Sigmoid colon (tissue), 7 donors: ENCODE measurements around the gene PDZRN3. TPM values are rescaled to one million over a fixed set of nuclear protein-coding genes. Genes with fewer than 3 reads are reported as not detected.

Experiments
- DNase-seq: peaks from one replicate; pipeline ENCODE4 v3.0.0-alpha.2; 2019
- H3K27ac ChIP-seq, 4 donors: fragments of 200-600 bp; sonication (generic); one replicate each; pipeline ENCODE4 v1.5.1; 2016 to 2019; ENCODE audit warnings: mild to moderate bottlenecking in 1 of 4
- H3K27me3 ChIP-seq, 3 donors: fragments of 200-600 bp; sonication (generic); one replicate each; pipeline ENCODE4 v1.5.1; 2019; ENCODE audit warnings: mild to moderate bottlenecking in 1 of 3
- H3K36me3 ChIP-seq, 4 donors: fragments of 200-600 bp; sonication (generic); one replicate each; pipeline ENCODE4 v1.5.1; 2016 to 2019
- H3K4me1 ChIP-seq, 4 donors: fragments of 200-600 bp; sonication (generic); one replicate each; pipeline ENCODE4 v1.5.1; 2017 to 2019
- H3K4me3 ChIP-seq, 4 donors: fragments of 200-600 bp; sonication (generic); one replicate each; pipeline ENCODE4 v1.5.1; 2017 to 2019; ENCODE audit warnings: mild to moderate bottlenecking in 2 of 4, moderate library complexity in 1 of 4
- H3K9me3 ChIP-seq, 4 donors: fragments of 200-600 bp in 3 of 4; sonication (generic) in 3 of 4; one replicate each; pipeline versions ENCODE4 v1.5.1 to v1.6.1; 2013 to 2019
- EP300 ChIP-seq, 4 donors: sonication (generic); formaldehyde crosslinking; IDR thresholded peaks; one replicate each; pipeline ENCODE4 v1.6.1; 2017; ENCODE audit warnings: antibody characterized with exemption in 4 of 4
- POLR2A ChIP-seq, 2 donors: fragments of 450-650 bp; IDR thresholded peaks; one replicate each; pipeline ENCODE4 v1.6.1; 2016; ENCODE audit warnings: antibody characterized with exemption in 2 of 2, mild to moderate bottlenecking in 2 of 2, moderate library complexity in 2 of 2
- POLR2AphosphoS5 ChIP-seq, 4 donors: sonication (generic); formaldehyde crosslinking; IDR thresholded peaks; one replicate each; pipeline ENCODE4 v1.6.1; 2017; ENCODE audit warnings: antibody characterized with exemption in 4 of 4
- WGBS, 2 donors: extraction: QIAGEN DNeasy Blood & Tissue Kit; methylation state at CpG; one replicate each; pipeline ENCODE4 v1.1.7; 2013; 5-methylcytosine and 5-hydroxymethylcytosine counted together
- intact Hi-C: fragments of 100-400 bp; cut with DNase I; formaldehyde crosslinking; loops from one replicate; pipeline ENCODE4 v1.15.1; 2023
- polyA plus RNA-seq, 3 donors: library from polyadenylated mRNA; stranded (reverse); fragments of 200-250 nt; gene quantifications; one replicate each; pipeline ENCODE4 v1.2.3, GENCODE V29; 2013
- total RNA-seq, 4 donors: library from RNA; depleted of rRNA; stranded (reverse); fragments of >200 nt; gene quantifications; one replicate each; pipeline ENCODE4 v1.1.0, GENCODE V29; 2016
- TF ChIP-seq, protein P1 (sequence below), 4 experiments: fragments of 450-650 bp in 3 of 4; fragments of 200-600 bp in 1 of 4; IDR thresholded peaks; one replicate each; pipeline ENCODE4 v1.5.1; 2016 to 2019; ENCODE audit warnings: antibody characterized with exemption in 4 of 4, mild to moderate bottlenecking in 3 of 4, moderate library complexity in 2 of 4
- donor health status: healthy with polysubstance abuse.
- donor health status: Bipolar disorder and iron deficiency.
- donor health status: healthy.

PDZRN3 gene
- total and polyA plus RNA-seq, 7 donors: 7.2 to 209 (median 172) TPM

GRCh38 chr3:73558727-73559075 is 66.0 kb downstream of the PDZRN3 start:
- peaks cover 0 to 90% (median 78%) of the 10 kb centered on the region in 4 donors for H3K4me1 ChIP-seq
- intact Hi-C loops: no loop called here
- DNase-seq: no peak

GRCh38 chr3:73557986-73558726 is 66.6 kb downstream of the PDZRN3 start:
- Histone ChIP-seq H3K4me3 (no peak overlapping the region), H3K36me3 (no peaks in the 10 kb centered on the region), H3K27ac (peak overlapping the region; percentile 52 to 87 (median 68)), H3K9me3 (no peaks in the 10 kb centered on the region), H3K4me1 (peaks cover 0 to 85% (median 73%) of the 10 kb centered on the region in 4 donors), H3K27me3 (no peaks in the 10 kb centered on the region)
- 74 to 82% methylated on average over 3 of the region's 3 CpGs for WGBS, 2 donors
- intact Hi-C loops: no loop called here
- DNase-seq: no peak
- TF ChIP-seq, protein P1, sequence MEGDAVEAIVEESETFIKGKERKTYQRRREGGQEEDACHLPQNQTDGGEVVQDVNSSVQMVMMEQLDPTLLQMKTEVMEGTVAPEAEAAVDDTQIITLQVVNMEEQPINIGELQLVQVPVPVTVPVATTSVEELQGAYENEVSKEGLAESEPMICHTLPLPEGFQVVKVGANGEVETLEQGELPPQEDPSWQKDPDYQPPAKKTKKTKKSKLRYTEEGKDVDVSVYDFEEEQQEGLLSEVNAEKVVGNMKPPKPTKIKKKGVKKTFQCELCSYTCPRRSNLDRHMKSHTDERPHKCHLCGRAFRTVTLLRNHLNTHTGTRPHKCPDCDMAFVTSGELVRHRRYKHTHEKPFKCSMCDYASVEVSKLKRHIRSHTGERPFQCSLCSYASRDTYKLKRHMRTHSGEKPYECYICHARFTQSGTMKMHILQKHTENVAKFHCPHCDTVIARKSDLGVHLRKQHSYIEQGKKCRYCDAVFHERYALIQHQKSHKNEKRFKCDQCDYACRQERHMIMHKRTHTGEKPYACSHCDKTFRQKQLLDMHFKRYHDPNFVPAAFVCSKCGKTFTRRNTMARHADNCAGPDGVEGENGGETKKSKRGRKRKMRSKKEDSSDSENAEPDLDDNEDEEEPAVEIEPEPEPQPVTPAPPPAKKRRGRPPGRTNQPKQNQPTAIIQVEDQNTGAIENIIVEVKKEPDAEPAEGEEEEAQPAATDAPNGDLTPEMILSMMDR (IDR thresholded peaks at IDR 0.05): no peak
- TF ChIP-seq POLR2AphosphoS5 (IDR thresholded peaks at IDR 0.05): no peak
- no peak for TF ChIP-seq POLR2A (IDR thresholded peaks at IDR 0.05)
- TF ChIP-seq EP300 (IDR thresholded peaks at IDR 0.05): no peak

More at GRCh38 chr3:73558727-73559075, 66.0 kb downstream of the PDZRN3 start:
- 80 to 82% methylated on average over 4 of the region's 4 CpGs for WGBS, 2 donors
- peak overlapping the region; percentile 52 to 87 (median 68) for H3K27ac ChIP-seq
- no peaks in the 10 kb centered on the region for H3K9me3 ChIP-seq
- H3K4me3 ChIP-seq: no peak overlapping the region
- no peaks in the 10 kb centered on the region for H3K36me3 ChIP-seq
- TF ChIP-seq EP300 (IDR thresholded peaks at IDR 0.05) (no peak), POLR2AphosphoS5 (IDR thresholded peaks at IDR 0.05) (no peak), POLR2A (IDR thresholded peaks at IDR 0.05) (no peak)
- TF ChIP-seq, protein P1 (IDR thresholded peaks at IDR 0.05): no peak
- H3K27me3 ChIP-seq: no peaks in the 10 kb centered on the region

- DNase-seq: no peak
- H3K27ac ChIP-seq: peak overlapping the region; percentile 72 to 87 (median 78)
- H3K4me3 ChIP-seq: no peak overlapping the region
- H3K4me1 ChIP-seq: peaks cover 0 to 89% (median 73%) of the 10 kb centered on the region in 4 donors
- intact Hi-C loops: no loop called here
- no peaks in the 10 kb centered on the region for H3K9me3 ChIP-seq
- peak in 2 of 4 donors; percentile 47 to 52 for TF ChIP-seq POLR2AphosphoS5 (IDR thresholded peaks at IDR 0.05)
- no peak for TF ChIP-seq POLR2A (IDR thresholded peaks at IDR 0.05)
- 73 to 78% methylated on average over 3 of the region's 3 CpGs for WGBS, 2 donors
- H3K27me3 ChIP-seq: no peaks in the 10 kb centered on the region
- no peaks in the 10 kb centered on the region for H3K36me3 ChIP-seq
These were observed 68.0 kb downstream of the PDZRN3 start for GRCh38 chr3:73556520-73557372.

DNA sequence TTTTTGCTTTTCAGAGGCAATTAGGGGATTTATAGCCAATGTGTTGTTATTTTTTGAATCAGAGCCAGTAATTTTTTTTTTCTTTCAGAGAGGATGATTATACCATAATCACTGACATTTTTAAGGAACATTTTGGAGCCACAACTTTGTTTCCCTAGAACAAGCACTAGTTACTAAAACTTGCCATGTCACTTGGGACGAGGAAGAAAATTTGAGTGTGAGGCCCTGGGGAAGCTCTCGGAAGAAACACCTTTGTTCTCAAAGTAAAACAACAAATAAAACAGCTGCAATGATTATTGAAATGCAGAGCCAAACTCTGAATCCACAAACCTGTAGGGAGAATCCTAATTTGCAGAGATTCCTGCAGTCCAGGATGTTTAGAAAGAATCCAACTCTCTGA is 69.7 kb downstream of the PDZRN3 start:
- Histone ChIP-seq H3K4me1 (peaks cover 0 to 87% (median 66%) of the 10 kb centered on the region in 4 donors), H3K36me3 (no peaks in the 10 kb centered on the region), H3K27me3 (no peaks in the 10 kb centered on the region), H3K9me3 (no peaks in the 10 kb centered on the region), H3K27ac (peak overlapping the region; percentile 15 to 87 (median 53)), H3K4me3 (no peak overlapping the region)
- TF ChIP-seq POLR2AphosphoS5 (IDR thresholded peaks at IDR 0.05): no peak
- no peak for TF ChIP-seq EP300 (IDR thresholded peaks at IDR 0.05)
- TF ChIP-seq, protein P1 (IDR thresholded peaks at IDR 0.05): no peak
- TF ChIP-seq POLR2A (IDR thresholded peaks at IDR 0.05): no peak
- intact Hi-C loops: no loop called here
- WGBS, 2 donors: 69 to 70% methylated on average over 2 of the region's 2 CpGs
- no peak for DNase-seq

DNA sequence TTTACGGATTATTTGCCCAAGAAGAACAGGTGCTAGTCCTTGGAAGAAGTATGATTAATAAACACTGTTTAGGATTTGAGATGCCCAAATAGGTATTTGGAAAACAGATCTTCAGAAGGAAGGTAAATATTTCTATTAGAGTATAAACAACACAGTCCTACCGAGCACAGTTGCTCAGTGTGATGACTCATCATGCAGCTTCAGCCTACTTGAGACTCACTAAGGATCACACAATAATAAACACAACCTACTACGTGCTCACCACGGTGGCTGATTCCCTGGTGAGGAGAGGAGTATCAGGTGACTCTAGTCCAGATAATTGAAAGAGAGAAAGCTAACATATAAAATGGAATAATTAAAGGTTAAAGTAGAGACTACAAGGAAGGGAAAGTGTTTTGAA is 72.0 kb downstream of the PDZRN3 start:
- intact Hi-C loops: no loop called here
- Histone ChIP-seq H3K27ac (peak overlapping the region; percentile 31 to 90 (median 64)), H3K4me3 (no peak overlapping the region), H3K36me3 (no peaks in the 10 kb centered on the region), H3K4me1 (peaks cover 0 to 87% (median 64%) of the 10 kb centered on the region in 4 donors), H3K27me3 (no peaks in the 10 kb centered on the region), H3K9me3 (no peaks in the 10 kb centered on the region)
- TF ChIP-seq POLR2A (IDR thresholded peaks at IDR 0.05): no peak
- TF ChIP-seq POLR2AphosphoS5 (IDR thresholded peaks at IDR 0.05): no peak
- TF ChIP-seq, protein P1 (IDR thresholded peaks at IDR 0.05): no peak
- TF ChIP-seq EP300 (IDR thresholded peaks at IDR 0.05): no peak
- WGBS, 2 donors: 55 to 58% methylated on average over 4 of the region's 4 CpGs
- no peak for DNase-seq
